Activated B cell treated with CpG ODN at 0.5 μM for 24 hours (primary cell): ENCODE measurements around the gene VPS45. TPM values are rescaled to one million over a fixed set of nuclear protein-coding genes. Genes with fewer than 3 reads are reported as not detected.

Source experiments
- ATAC-seq: fragments of 200-7000 bp; cut with Tn5 transposase; one replicate; pipeline ENCODE4 v1.10.0; 2021; ENCODE audit warnings: low read depth, mild to moderate bottlenecking, moderate library complexity
- CTCF ChIA-PET: fragments of 350-600 bp; sonication (Branson Sonifier 250); formaldehyde crosslinking; loops from one replicate; lab custom pipeline; 2021; ENCODE audit warnings: antibody characterized with exemption; lab: Charles Lee
- POLR2A ChIA-PET: fragments of 350-600 bp; sonication (Branson Sonifier 250); formaldehyde crosslinking; loops from one replicate; lab custom pipeline; 2021; ENCODE audit warnings: antibody characterized with exemption; lab: Charles Lee
- DNase-seq: peaks from one replicate; pipeline ENCODE4 v3.0.0; 2022
- H3K27ac Mint-ChIP-seq: one replicate; pipeline ENCODE4 v1.8.0; 2020; ENCODE audit warnings: mixed read lengths
- H3K27me3 Mint-ChIP-seq: one replicate; pipeline ENCODE4 v1.8.0; 2021; ENCODE audit warnings: mixed read lengths
- H3K36me3 Mint-ChIP-seq: one replicate; pipeline ENCODE4 v1.8.0; 2021; ENCODE audit warnings: low read depth, mixed read lengths
- H3K4me1 Mint-ChIP-seq: one replicate; pipeline ENCODE4 v1.8.0; 2021; ENCODE audit warnings: mixed read lengths
- H3K4me3 Mint-ChIP-seq: one replicate; pipeline ENCODE4 v1.8.0; 2020; ENCODE audit warnings: mild to moderate bottlenecking, mixed read lengths
- H3K9me3 Mint-ChIP-seq: one replicate; pipeline ENCODE4 v1.8.0; 2020; ENCODE audit warnings: mixed read lengths
- intact Hi-C: fragments of 100-400 bp; cut with micrococcal nuclease; formaldehyde crosslinking; loops from one replicate; pipeline ENCODE4 v1.15.1; 2024
- total RNA-seq: library from RNA; stranded (reverse); gene quantifications from 2 replicates; pipeline ENCODE4 v1.2.3, GENCODE V29; 2022
- TF ChIP-seq, protein P1 (sequence below): fragments of 200-600 bp; IDR thresholded peaks from one replicate; pipeline ENCODE4 v1.8.0; 2022; ENCODE audit warnings: antibody characterized with exemption, mild to moderate bottlenecking

Gene VPS45
- total RNA-seq, 1 donor from 2014 or later, result 46.0 TPM

DNA sequence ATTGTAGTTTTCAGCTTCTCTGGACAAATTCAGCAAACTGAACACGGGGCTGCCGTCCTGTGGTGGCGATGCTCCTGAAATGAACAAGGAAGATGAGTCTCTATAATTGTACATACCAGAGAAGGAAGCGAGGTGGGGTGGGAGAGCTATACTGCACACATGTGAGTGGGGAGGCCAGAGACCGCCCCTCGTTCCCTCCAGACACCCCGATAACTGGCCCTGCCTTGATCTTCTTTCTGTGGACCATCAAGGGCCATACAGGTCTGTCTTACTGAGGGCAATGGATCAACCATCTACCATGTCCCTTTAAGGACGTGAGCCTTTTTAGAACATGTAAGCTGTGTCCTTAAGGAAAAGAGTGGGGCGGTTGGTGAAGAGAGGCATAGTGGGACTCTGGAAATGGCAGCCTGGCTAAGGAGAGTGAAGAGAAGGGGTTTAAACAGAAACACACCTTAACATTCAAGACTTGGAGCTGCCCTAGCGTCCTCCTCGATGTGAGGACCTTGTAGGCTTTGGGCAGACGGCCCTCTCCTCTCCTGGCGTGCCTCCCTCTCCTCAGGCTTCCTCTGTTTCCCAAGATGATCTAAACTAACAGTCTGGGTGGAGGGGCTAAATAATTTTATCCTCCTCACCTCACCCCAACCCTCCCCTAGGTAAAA is 88.0 kb downstream of the VPS45 start:
- H3K27me3 Mint-ChIP-seq, result no peaks in the 10 kb centered on the region
- no peaks in the 10 kb centered on the region for H3K9me3 Mint-ChIP-seq
- ChIA-PET CTCF (interaction anchor here (0.8 to 1.4 kb wide), 3 partner anchors 10 to 82 kb away, joined by 3 to 6 read pairs (median 4); no protein-coding TSS in a partner anchor), POLR2A (interaction anchor here (1.1 to 2.1 kb wide), 5 partner anchors 9 to 87 kb away, joined by 3 to 10 read pairs (median 4); partner anchors contain the start of gene VPS45)
- intact Hi-C loops, result no loop called here
- TF ChIP-seq, protein P1, sequence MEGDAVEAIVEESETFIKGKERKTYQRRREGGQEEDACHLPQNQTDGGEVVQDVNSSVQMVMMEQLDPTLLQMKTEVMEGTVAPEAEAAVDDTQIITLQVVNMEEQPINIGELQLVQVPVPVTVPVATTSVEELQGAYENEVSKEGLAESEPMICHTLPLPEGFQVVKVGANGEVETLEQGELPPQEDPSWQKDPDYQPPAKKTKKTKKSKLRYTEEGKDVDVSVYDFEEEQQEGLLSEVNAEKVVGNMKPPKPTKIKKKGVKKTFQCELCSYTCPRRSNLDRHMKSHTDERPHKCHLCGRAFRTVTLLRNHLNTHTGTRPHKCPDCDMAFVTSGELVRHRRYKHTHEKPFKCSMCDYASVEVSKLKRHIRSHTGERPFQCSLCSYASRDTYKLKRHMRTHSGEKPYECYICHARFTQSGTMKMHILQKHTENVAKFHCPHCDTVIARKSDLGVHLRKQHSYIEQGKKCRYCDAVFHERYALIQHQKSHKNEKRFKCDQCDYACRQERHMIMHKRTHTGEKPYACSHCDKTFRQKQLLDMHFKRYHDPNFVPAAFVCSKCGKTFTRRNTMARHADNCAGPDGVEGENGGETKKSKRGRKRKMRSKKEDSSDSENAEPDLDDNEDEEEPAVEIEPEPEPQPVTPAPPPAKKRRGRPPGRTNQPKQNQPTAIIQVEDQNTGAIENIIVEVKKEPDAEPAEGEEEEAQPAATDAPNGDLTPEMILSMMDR, result no peak
- no peak for ATAC-seq
- peak overlapping the region; percentile 71 for H3K27ac Mint-ChIP-seq
- peaks cover 94% of the 10 kb centered on the region for H3K36me3 Mint-ChIP-seq
- no peak overlapping the region for H3K4me3 Mint-ChIP-seq
- DNase-seq, result no peak
- peaks cover 94% of the 10 kb centered on the region for H3K4me1 Mint-ChIP-seq

DNA sequence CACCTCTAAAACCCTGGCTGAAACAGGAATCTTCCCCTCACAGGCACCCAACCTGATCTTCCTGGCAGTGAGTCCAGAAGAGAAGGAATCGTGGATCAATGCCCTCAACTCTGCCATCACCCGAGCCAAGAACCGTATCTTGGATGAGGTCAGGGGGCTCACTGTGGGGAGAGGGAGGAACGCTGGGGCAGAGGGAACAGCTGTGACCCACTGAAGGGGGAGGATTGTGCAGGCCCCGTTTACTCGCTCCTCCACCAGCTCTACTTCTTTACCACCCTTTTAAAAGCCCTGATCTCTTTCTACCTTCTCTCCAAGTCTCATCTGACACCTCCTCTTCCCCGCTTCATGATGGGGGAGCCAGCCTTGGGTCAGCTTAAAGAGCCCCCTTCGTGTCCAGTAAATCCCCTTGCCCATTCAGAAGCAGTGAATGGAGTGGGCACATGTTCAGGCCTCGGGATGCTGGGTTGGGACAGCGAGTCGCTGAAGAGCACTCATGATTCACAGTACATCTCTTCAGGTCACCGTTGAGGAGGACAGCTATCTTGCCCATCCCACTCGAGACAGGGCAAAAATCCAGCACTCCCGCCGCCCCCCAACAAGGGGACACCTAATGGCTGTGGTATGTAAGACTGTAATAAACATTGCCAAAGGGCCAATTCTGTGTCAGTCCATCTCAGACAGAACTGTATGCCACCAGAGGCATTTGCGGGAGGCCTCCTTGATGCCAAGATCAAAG is 89.5 kb downstream of the VPS45 start:
- ATAC-seq (no peak), DNase-seq (no peak)
- TF ChIP-seq, protein P1, result no peak
- H3K27me3 Mint-ChIP-seq, result no peaks in the 10 kb centered on the region
- CTCF ChIA-PET, result interaction anchor here (0.7 to 1.5 kb wide), 5 partner anchors 9 to 84 kb away, joined by 3 to 7 read pairs (median 3); no protein-coding TSS in a partner anchor
- intact Hi-C loops, result no loop called here
- H3K4me3 Mint-ChIP-seq, result no peak overlapping the region
- peaks cover 97% of the 10 kb centered on the region for H3K4me1 Mint-ChIP-seq
- H3K9me3 Mint-ChIP-seq, result no peaks in the 10 kb centered on the region
- peak overlapping the region; percentile 98 for H3K27ac Mint-ChIP-seq
- H3K36me3 Mint-ChIP-seq, result peaks cover 81% of the 10 kb centered on the region
- POLR2A ChIA-PET, result interaction anchor here (0.5 to 9.3 kb wide), 8 partner anchors 6 to 89 kb away, joined by 3 to 388 read pairs (median 4); partner anchors contain the start of genes PLEKHO1 and VPS45

DNA sequence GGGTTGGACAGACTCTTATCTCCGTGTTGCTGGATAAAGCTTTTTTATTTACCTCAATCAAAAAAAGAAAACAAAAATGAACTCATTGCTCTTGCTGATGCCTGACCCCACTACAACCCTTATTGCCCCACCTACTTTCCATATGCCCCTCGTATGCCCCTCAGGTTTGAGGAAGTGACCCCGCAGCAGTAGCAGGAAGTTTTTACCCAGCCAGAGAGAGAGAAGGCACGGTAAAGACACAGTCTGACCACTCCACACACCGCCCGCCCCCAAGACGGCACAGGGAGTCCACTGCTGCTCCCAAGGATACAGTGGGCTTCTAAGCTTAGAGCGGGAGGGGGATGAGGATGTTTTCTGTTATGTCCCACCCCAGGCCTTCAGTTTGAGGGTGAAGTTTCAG is 92.0 kb downstream of the VPS45 start:
- H3K27me3 Mint-ChIP-seq, result no peaks in the 10 kb centered on the region
- peak overlapping the region; percentile 98 for H3K27ac Mint-ChIP-seq
- H3K4me1 Mint-ChIP-seq, result peaks cover 99% of the 10 kb centered on the region
- TF ChIP-seq, protein P1, result no peak
- H3K9me3 Mint-ChIP-seq, result no peaks in the 10 kb centered on the region
- H3K36me3 Mint-ChIP-seq, result peaks cover 57% of the 10 kb centered on the region
- DNase-seq (peak; percentile 45), ATAC-seq (peak; percentile 42)
- intact Hi-C loops, result no loop called here
- ChIA-PET POLR2A (interaction anchor here (0.6 to 9.3 kb wide), 18 partner anchors 8 to 1300 kb away, joined by 3 to 388 read pairs (median 8); partner anchors contain the start of genes ANP32E, PLEKHO1, POGZ and PSMD4), CTCF (interaction anchor here (1.2 to 8.9 kb wide), 3 partner anchors 9 to 86 kb away, joined by 4 to 166 read pairs (median 21); partner anchors contain the start of gene PLEKHO1)
- peak overlapping the region; percentile 81 for H3K4me3 Mint-ChIP-seq

DNA sequence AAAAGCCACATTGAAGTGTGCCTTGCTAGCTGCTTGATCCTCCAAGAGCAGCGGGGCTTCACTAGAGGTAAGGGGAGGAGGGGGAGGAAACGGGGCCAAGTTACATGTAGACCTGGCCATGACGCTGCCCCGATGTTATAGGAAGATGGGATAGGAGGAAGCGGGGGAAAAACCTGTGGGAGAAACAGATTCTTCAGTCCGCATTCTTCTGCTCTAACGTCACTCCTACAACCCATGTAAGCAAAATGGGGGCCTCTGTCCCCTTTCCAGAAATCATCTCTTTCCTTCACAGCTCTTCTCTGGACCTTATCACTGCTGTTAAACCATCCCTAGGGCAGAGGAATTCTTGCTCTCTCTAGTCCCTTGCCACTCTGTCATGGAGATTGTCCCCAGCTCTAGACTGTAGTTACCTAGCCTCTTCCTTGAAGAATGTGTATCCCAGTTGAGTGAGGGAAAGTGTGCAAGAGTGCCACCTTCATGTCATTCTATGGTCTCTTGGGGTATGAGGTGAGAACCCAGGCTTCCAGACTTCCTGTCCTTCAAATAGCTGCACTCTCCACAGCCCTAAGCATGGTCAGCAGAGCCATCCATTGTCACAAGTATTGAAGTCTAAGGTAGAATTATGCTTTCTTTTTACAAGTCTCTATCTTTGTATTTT is 93.5 kb downstream of the VPS45 start:
- TF ChIP-seq, protein P1, result no peak
- DNase-seq (no peak), ATAC-seq (no peak)
- peak overlapping the region; percentile 98 for H3K27ac Mint-ChIP-seq
- H3K4me3 Mint-ChIP-seq, result peak overlapping the region; percentile 81
- no peaks in the 10 kb centered on the region for H3K27me3 Mint-ChIP-seq
- peaks cover 41% of the 10 kb centered on the region for H3K36me3 Mint-ChIP-seq
- intact Hi-C loops, result loop anchor here (1.0 to 10.0 kb wide), 5 partner anchors 10 to 266 kb away; partner anchors contain the start of genes BOLA1 and VPS45
- ChIA-PET POLR2A (interaction anchor here (0.7 to 9.3 kb wide), 18 partner anchors 8 to 327 kb away, joined by 3 to 388 read pairs (median 7); partner anchors contain the start of genes ANP32E, PLEKHO1, RPRD2 and VPS45), CTCF (interaction anchor here (1.0 to 8.9 kb wide), 5 partner anchors 10 to 199 kb away, joined by 3 to 166 read pairs (median 20); partner anchors contain the start of gene PLEKHO1)
- H3K9me3 Mint-ChIP-seq, result no peaks in the 10 kb centered on the region
- H3K4me1 Mint-ChIP-seq, result peaks cover 99% of the 10 kb centered on the region
